Germinal center (tissue), 1 donor: ENCODE measurements around the gene SEC16B.
"Not testable (repeated sequence)": the region's sequence is repeated elsewhere in the genome, so short reads cannot be mapped to it uniquely, and the experiment has no call there.

Source experiments
- DNase-seq: peaks from one replicate; pipeline ENCODE4 v3.0.0; 2012; ENCODE audit warnings: mixed read lengths, low spot score

Gene SEC16B

GRCh38 chr1:177969825-177970371 lies at the start of gene SEC16B:
TSS of gene SEC16B (minus strand) at chr1:177970058. CDS start at chr1:177967981, 2,077 bp downstream.
- no peak for DNase-seq

GRCh38 chr1:178019622-178020021 lies 49.8 kb upstream of the SEC16B start:
- no peak for DNase-seq

- no peak for DNase-seq
Measured at GRCh38 chr1:178019208-178019607, 49.4 kb upstream of the SEC16B start.

GRCh38 chr1:178017517-178017916 lies 47.7 kb upstream of the SEC16B start:
- DNase-seq: no peak

GRCh38 chr1:178011864-178012503 lies 42.1 kb upstream of the SEC16B start:
- DNase-seq: no peak

GRCh38 chr1:178011465-178011828 lies 41.6 kb upstream of the SEC16B start:
- DNase-seq: no peak

- no peak for DNase-seq
Measured at GRCh38 chr1:178010674-178011464, 41.0 kb upstream of the SEC16B start.

GRCh38 chr1:178006043-178006442 lies 36.2 kb upstream of the SEC16B start:
- DNase-seq: no peak

- DNase-seq: no peak
Measured at GRCh38 chr1:178005450-178005849, 35.6 kb upstream of the SEC16B start.

GRCh38 chr1:178004926-178005391 lies 35.1 kb upstream of the SEC16B start:
- DNase-seq: no peak

GRCh38 chr1:177998696-177999631 lies 29.1 kb upstream of the SEC16B start:
- no peak for DNase-seq

GRCh38 chr1:177996957-177997356 lies 27.1 kb upstream of the SEC16B start:
- DNase-seq: no peak

GRCh38 chr1:177995369-177995768 lies 25.5 kb upstream of the SEC16B start:
- no peak for DNase-seq

- not testable (repeated sequence) for DNase-seq
Measured at GRCh38 chr1:177986281-177986680, 16.4 kb upstream of the SEC16B start.

- no peak for DNase-seq
Measured at GRCh38 chr1:177984761-177985160, 14.9 kb upstream of the SEC16B start.

- no peak for DNase-seq
Measured at GRCh38 chr1:177984136-177984525, 14.3 kb upstream of the SEC16B start.

- DNase-seq: no peak
Measured at GRCh38 chr1:177983482-177984135, 13.8 kb upstream of the SEC16B start.

- no peak for DNase-seq
Measured at GRCh38 chr1:177983077-177983476, 13.2 kb upstream of the SEC16B start.

GRCh38 chr1:177981200-177981599 lies 11.3 kb upstream of the SEC16B start:
- DNase-seq: no peak

GRCh38 chr1:177979272-177979671 lies 9.4 kb upstream of the SEC16B start:
- DNase-seq: no peak

GRCh38 chr1:177978530-177978929 lies 8.7 kb upstream of the SEC16B start:
- DNase-seq: no peak

- no peak for DNase-seq
Measured at GRCh38 chr1:177977141-177977540, 7.3 kb upstream of the SEC16B start.
